Panc1 (cell line): ENCODE results near the gene C1orf105. TPM values are rescaled to one million over a fixed set of nuclear protein-coding genes. Genes with fewer than 3 reads are reported as not detected.

Experiments
- ATAC-seq: fragments of 200-7000 bp; cut with Tn5 transposase; 2 replicates; pipeline ENCODE4 v1.9.1; 2020; ENCODE audit warnings: mild to moderate bottlenecking, moderate library complexity
- BruUV-seq: library from RNA; stranded (reverse); fragments of 400-500 nt; replicated peaks from 2 replicates; lab custom pipeline; 2021; lab: Mats Ljungman, UMichigan
- CTCF ChIA-PET: fragments of 300-600 bp; sonication (Branson Sonifier 250); formaldehyde crosslinking; loops from one replicate; lab custom pipeline; 2022; ENCODE audit warnings: antibody characterized with exemption; lab: Charles Lee
- POLR2A ChIA-PET: fragments of 300-600 bp; sonication (Branson Sonifier 250); formaldehyde crosslinking; loops from one replicate; lab custom pipeline; 2022; ENCODE audit warnings: antibody characterized with exemption; lab: Charles Lee
- DNase-seq: peaks from one replicate; pipeline ENCODE4 v3.0.0-alpha.2; 2010; ENCODE audit warnings: low read depth, low spot score
- H3K27ac ChIP-seq: 2 replicates; pipeline ENCODE4 v1.5.1; 2011; ENCODE audit warnings: mild to moderate bottlenecking, low read length, inconsistent platforms
- H3K27me3 ChIP-seq: fragments of 200-500 bp; sonication (Bioruptor generic); 2 replicates; pipeline ENCODE4 v1.6.0; 2014; ENCODE audit warnings: low read length, inconsistent platforms; ENCODE audit not compliant: control insufficient read depth, insufficient read depth
- H3K36me3 ChIP-seq: fragments of 200-500 bp; sonication (Bioruptor generic); 2 replicates; pipeline ENCODE4 v1.5.1; 2014; ENCODE audit warnings: inconsistent platforms, mild to moderate bottlenecking, low read length, moderate library complexity; ENCODE audit not compliant: control insufficient read depth, insufficient read depth
- H3K4me1 ChIP-seq: 2 replicates; pipeline ENCODE4 v1.5.1; 2011; ENCODE audit warnings: inconsistent platforms, mild to moderate bottlenecking, low read length, moderate library complexity; ENCODE audit not compliant: control insufficient read depth, insufficient read depth
- H3K4me3 ChIP-seq, 2 experiments: 2 replicates each; pipeline ENCODE4 v1.5.1; 2011 to 2012; ENCODE audit warnings: low read depth in 2 of 2, low read length in 2 of 2, mild to moderate bottlenecking in 2 of 2, inconsistent platforms in 1 of 2, moderate library complexity in 1 of 2
- H3K9me3 ChIP-seq: fragments of 200-500 bp; sonication (Bioruptor generic); 2 replicates; pipeline ENCODE4 v1.5.1; 2014; ENCODE audit warnings: low read depth, mild to moderate bottlenecking, inconsistent platforms, low read length, moderate library complexity; ENCODE audit not compliant: control insufficient read depth, insufficient read depth
- POLR2AphosphoS5 ChIP-seq: IDR thresholded peaks from 2 replicates; pipeline ENCODE4 v1.6.1; 2012; ENCODE audit warnings: mild to moderate bottlenecking, low read depth, low read length, moderate library complexity
- SIN3A ChIP-seq: IDR thresholded peaks from 2 replicates; pipeline ENCODE4 v1.6.1; 2012; ENCODE audit warnings: low read depth, mild to moderate bottlenecking, low read length, moderate library complexity, borderline replicate concordance; ENCODE audit not compliant: insufficient read depth
- TCF7L2 ChIP-seq: IDR thresholded peaks from 2 replicates; pipeline ENCODE4 v1.6.1; 2011; ENCODE audit warnings: mild to moderate bottlenecking, low read depth, low read length, inconsistent platforms
- in situ Hi-C: cut with HindIII; loops from 2 replicates; pipeline ENCODE4 v1.10.0; 2016; ENCODE audit warnings: low sequenced_read_pairs, low pct_unique_long_range_greater_than_20kb
- intact Hi-C: fragments of 100-400 bp; cut with micrococcal nuclease; formaldehyde crosslinking; loops from one replicate; pipeline ENCODE4 v1.10.0; 2022; ENCODE audit not compliant: unreplicated experiment
- total RNA-seq: library from RNA; stranded (reverse); gene quantifications from one replicate; pipeline ENCODE4 v1.2.1, GENCODE V29; 2021; ENCODE audit not compliant: unreplicated experiment
- TF ChIP-seq, protein P1 (sequence below), 2 experiments: IDR thresholded peaks; 2 replicates each; pipeline ENCODE4 v1.6.1; 2011 to 2012; ENCODE audit warnings: low read depth in 2 of 2, control low read depth in 1 of 2, low read length in 1 of 2, mild to moderate bottlenecking in 1 of 2, moderate library complexity in 1 of 2; ENCODE audit not compliant: insufficient read depth in 1 of 2
- TF ChIP-seq, protein P2 (sequence below): fragments of 450-650 bp; IDR thresholded peaks from 2 replicates; pipeline ENCODE4 v1.5.1; 2017; ENCODE audit warnings: mild to moderate bottlenecking

The C1orf105 gene
- total RNA-seq, 1 experiment from 2014 or later: not detected

DNA sequence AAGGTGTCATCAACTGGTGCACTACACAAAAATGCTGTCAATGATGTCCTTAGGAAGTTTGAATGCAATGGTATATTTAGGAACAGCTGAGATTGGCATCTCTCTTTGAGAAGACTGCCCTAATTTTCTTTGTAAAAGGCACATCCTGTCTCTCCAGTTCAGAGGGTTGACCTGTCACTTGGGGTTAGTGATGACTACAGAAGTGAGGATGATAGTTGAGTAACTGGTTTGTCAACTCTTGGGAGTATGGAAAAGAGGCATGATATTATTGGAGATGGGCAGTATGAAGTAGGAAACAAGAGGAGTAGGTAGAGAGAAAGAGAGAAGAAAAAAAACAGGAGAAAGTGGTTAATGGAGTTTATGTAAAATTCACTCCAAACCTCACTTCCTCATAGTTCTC is 63.8 kb downstream of the C1orf105 start:
- DNase-seq (no peak), ATAC-seq (no peak)
- no peak overlapping the region for H3K4me3 ChIP-seq
- intact Hi-C loops (no loop called here), in situ Hi-C loops (no loop called here)
- TF ChIP-seq POLR2AphosphoS5 (no peak), TCF7L2 (no peak), SIN3A (no peak)
- TF ChIP-seq, protein P1, sequence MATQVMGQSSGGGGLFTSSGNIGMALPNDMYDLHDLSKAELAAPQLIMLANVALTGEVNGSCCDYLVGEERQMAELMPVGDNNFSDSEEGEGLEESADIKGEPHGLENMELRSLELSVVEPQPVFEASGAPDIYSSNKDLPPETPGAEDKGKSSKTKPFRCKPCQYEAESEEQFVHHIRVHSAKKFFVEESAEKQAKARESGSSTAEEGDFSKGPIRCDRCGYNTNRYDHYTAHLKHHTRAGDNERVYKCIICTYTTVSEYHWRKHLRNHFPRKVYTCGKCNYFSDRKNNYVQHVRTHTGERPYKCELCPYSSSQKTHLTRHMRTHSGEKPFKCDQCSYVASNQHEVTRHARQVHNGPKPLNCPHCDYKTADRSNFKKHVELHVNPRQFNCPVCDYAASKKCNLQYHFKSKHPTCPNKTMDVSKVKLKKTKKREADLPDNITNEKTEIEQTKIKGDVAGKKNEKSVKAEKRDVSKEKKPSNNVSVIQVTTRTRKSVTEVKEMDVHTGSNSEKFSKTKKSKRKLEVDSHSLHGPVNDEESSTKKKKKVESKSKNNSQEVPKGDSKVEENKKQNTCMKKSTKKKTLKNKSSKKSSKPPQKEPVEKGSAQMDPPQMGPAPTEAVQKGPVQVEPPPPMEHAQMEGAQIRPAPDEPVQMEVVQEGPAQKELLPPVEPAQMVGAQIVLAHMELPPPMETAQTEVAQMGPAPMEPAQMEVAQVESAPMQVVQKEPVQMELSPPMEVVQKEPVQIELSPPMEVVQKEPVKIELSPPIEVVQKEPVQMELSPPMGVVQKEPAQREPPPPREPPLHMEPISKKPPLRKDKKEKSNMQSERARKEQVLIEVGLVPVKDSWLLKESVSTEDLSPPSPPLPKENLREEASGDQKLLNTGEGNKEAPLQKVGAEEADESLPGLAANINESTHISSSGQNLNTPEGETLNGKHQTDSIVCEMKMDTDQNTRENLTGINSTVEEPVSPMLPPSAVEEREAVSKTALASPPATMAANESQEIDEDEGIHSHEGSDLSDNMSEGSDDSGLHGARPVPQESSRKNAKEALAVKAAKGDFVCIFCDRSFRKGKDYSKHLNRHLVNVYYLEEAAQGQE (IDR thresholded peaks at IDR 0.05; ENCODE audit: insufficient read depth in 1 of 2, low read depth in 2 of 2, low read length in 1 of 2): no peak
- TF ChIP-seq, protein P2, sequence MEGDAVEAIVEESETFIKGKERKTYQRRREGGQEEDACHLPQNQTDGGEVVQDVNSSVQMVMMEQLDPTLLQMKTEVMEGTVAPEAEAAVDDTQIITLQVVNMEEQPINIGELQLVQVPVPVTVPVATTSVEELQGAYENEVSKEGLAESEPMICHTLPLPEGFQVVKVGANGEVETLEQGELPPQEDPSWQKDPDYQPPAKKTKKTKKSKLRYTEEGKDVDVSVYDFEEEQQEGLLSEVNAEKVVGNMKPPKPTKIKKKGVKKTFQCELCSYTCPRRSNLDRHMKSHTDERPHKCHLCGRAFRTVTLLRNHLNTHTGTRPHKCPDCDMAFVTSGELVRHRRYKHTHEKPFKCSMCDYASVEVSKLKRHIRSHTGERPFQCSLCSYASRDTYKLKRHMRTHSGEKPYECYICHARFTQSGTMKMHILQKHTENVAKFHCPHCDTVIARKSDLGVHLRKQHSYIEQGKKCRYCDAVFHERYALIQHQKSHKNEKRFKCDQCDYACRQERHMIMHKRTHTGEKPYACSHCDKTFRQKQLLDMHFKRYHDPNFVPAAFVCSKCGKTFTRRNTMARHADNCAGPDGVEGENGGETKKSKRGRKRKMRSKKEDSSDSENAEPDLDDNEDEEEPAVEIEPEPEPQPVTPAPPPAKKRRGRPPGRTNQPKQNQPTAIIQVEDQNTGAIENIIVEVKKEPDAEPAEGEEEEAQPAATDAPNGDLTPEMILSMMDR: no peak
- H3K9me3 ChIP-seq: no peaks in the 10 kb centered on the region
- ChIA-PET POLR2A (no interaction called here), CTCF (no interaction called here)
- H3K36me3 ChIP-seq: no peaks in the 10 kb centered on the region; the same call in 1 of the 2 replicates
- peaks cover 23% of the 10 kb centered on the region for H3K27me3 ChIP-seq
- no peak overlapping the region for H3K27ac ChIP-seq
- BruUV-seq: no TSS peak
- no peaks in the 10 kb centered on the region for H3K4me1 ChIP-seq

DNA sequence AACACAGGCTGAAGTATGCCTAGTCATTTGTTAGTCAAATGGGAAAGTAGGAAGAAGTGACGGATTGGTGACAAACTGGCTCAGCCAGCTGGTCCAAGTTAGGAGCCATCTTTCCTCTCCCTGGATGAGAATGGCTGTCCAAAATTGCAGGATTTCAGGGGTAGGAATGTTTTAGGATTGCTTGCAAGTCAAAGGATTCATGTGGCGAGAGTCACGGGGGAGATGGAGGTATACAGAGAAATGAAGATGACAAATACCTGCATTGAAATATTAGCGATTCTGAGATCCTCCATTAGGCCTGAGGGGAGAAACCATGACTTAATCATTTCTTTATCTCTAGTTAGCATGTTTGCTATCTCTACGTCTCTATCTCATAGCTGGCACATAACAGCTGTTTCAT is 65.1 kb downstream of the C1orf105 start:
- no peak overlapping the region for H3K27ac ChIP-seq
- BruUV-seq: no TSS peak
- ChIA-PET CTCF (no interaction called here), POLR2A (no interaction called here)
- intact Hi-C loops: no loop called here
- no peaks in the 10 kb centered on the region for H3K4me1 ChIP-seq
- TF ChIP-seq POLR2AphosphoS5 (no peak), TCF7L2 (no peak)
- TF ChIP-seq, protein P1 (IDR thresholded peaks at IDR 0.05; ENCODE audit: insufficient read depth in 1 of 2, low read depth in 2 of 2, low read length in 1 of 2): no peak
- in situ Hi-C loops: no loop called here
- DNase-seq (no peak), ATAC-seq (no peak)
- no peaks in the 10 kb centered on the region for H3K9me3 ChIP-seq
- H3K4me3 ChIP-seq: no peak overlapping the region
- H3K36me3 ChIP-seq: no peaks in the 10 kb centered on the region; the same call in 1 of the 2 replicates
- peaks cover 23% of the 10 kb centered on the region for H3K27me3 ChIP-seq
